Neural progenitor cell (in vitro differentiated cells): Measurements from ENCODE around the gene IL11RA.

Source experiments
- CTCF ChIP-seq: fragments of 200-600 bp; sonication (generic); IDR thresholded peaks from 2 replicates; pipeline ENCODE4 v1.5.1; 2017; ENCODE audit warnings: antibody characterized with exemption, mild to moderate bottlenecking
- EZH2 ChIP-seq: fragments of 200-600 bp; sonication (generic); IDR thresholded peaks from 2 replicates; pipeline ENCODE4 v1.6.1; 2017; ENCODE audit warnings: antibody characterized with exemption, mild to moderate bottlenecking, moderate library complexity
- EZH2phosphoT487 ChIP-seq: fragments of 200-600 bp; sonication (generic); IDR thresholded peaks from 2 replicates; pipeline ENCODE4 v1.6.1; 2017; ENCODE audit warnings: antibody characterized with exemption

- TF ChIP-seq CTCF (no peak), EZH2 (no peak), EZH2phosphoT487 (no peak)
Measured at GRCh38 chr9:34669809-34670562, 18.0 kb downstream of the IL11RA start.
